H9 (cell line): ENCODE results near the gene SPP1. TPM values are rescaled to one million over a fixed set of nuclear protein-coding genes. Genes with fewer than 3 reads are reported as not detected.

ENCODE experiments used
- DNase-seq: peaks from one replicate; pipeline ENCODE4 v3.0.0-alpha.2; 2017
- H2AFZ ChIP-seq: one replicate; pipeline ENCODE4 v1.6.1; 2013; ENCODE audit warnings: mild to moderate bottlenecking, low read length, control low read depth, moderate library complexity
- H2AK5ac ChIP-seq: 2 replicates; pipeline ENCODE4 v1.6.1; 2013; ENCODE audit warnings: low read length, control low read depth, mixed read lengths; ENCODE audit not compliant: insufficient read length
- H2BK120ac ChIP-seq: one replicate; pipeline ENCODE4 v1.6.1; 2013; ENCODE audit warnings: low read depth, mild to moderate bottlenecking, low read length, control low read depth, inconsistent platforms; ENCODE audit not compliant: poor library complexity, severe bottlenecking
- H2BK12ac ChIP-seq: 2 replicates; pipeline ENCODE4 v1.6.1; 2013; ENCODE audit warnings: low read length, control low read depth, mixed read lengths, low read depth; ENCODE audit not compliant: insufficient read length
- H2BK15ac ChIP-seq: 2 replicates; pipeline ENCODE4 v1.6.1; 2013; ENCODE audit warnings: low read depth, low read length, control low read depth
- H2BK20ac ChIP-seq: one replicate; pipeline ENCODE4 v1.6.1; 2013; ENCODE audit warnings: low read depth, mild to moderate bottlenecking, low read length, control low read depth, inconsistent platforms; ENCODE audit not compliant: poor library complexity, severe bottlenecking
- H2BK5ac ChIP-seq: 2 replicates; pipeline ENCODE4 v1.6.1; 2013; ENCODE audit warnings: low read length, control low read depth, mixed read lengths; ENCODE audit not compliant: insufficient read length
- H3K14ac ChIP-seq: 2 replicates; pipeline ENCODE4 v1.6.1; 2013; ENCODE audit warnings: low read length, control low read depth; ENCODE audit not compliant: insufficient read depth
- H3K18ac ChIP-seq: 2 replicates; pipeline ENCODE4 v1.6.1; 2013; ENCODE audit warnings: low read depth, mild to moderate bottlenecking, mixed read lengths, low read length, control low read depth; ENCODE audit not compliant: insufficient read length
- H3K23ac ChIP-seq: 2 replicates; pipeline ENCODE4 v1.6.1; 2013; ENCODE audit warnings: low read length, control low read depth, mixed read lengths, low read depth; ENCODE audit not compliant: insufficient read length
- H3K23me2 ChIP-seq: 2 replicates; pipeline ENCODE4 v1.6.1; 2013; ENCODE audit warnings: low read depth, mild to moderate bottlenecking, mixed read lengths, low read length, control low read depth; ENCODE audit not compliant: insufficient read length, poor library complexity, severe bottlenecking
- H3K27ac ChIP-seq: 2 replicates; pipeline ENCODE4 v1.5.1; 2013; ENCODE audit warnings: low read length, control low read depth, mixed read lengths, low read depth; ENCODE audit not compliant: insufficient read length
- H3K27me3 ChIP-seq: 2 replicates; pipeline ENCODE4 v1.6.1; 2013; ENCODE audit warnings: low read length, control low read depth, inconsistent platforms; ENCODE audit not compliant: insufficient read depth
- H3K4ac ChIP-seq: 2 replicates; pipeline ENCODE4 v1.6.1; 2013; ENCODE audit warnings: low read depth, mild to moderate bottlenecking, control low read depth, inconsistent platforms, low read length, moderate library complexity
- H3K4me1 ChIP-seq: 2 replicates; pipeline ENCODE4 v1.6.1; 2013; ENCODE audit warnings: low read length, control low read depth, inconsistent platforms; ENCODE audit not compliant: insufficient read depth
- H3K4me2 ChIP-seq: 2 replicates; pipeline ENCODE4 v1.6.1; 2013; ENCODE audit warnings: low read length, control low read depth, mixed read lengths; ENCODE audit not compliant: insufficient read length, insufficient read depth
- H3K56ac ChIP-seq: 2 replicates; pipeline ENCODE4 v1.6.1; 2013; ENCODE audit warnings: low read depth, mild to moderate bottlenecking, mixed read lengths, low read length, control low read depth; ENCODE audit not compliant: insufficient read length
- H3K79me1 ChIP-seq: 2 replicates; pipeline ENCODE4 v1.6.1; 2013; ENCODE audit warnings: low read depth, mild to moderate bottlenecking, moderate library complexity, low read length, control low read depth, inconsistent platforms; ENCODE audit not compliant: insufficient read depth, poor library complexity, severe bottlenecking
- H3K79me2 ChIP-seq: 2 replicates; pipeline ENCODE4 v1.6.1; 2013; ENCODE audit warnings: low read length, control low read depth, inconsistent platforms; ENCODE audit not compliant: insufficient read depth
- H3K9ac ChIP-seq: 2 replicates; pipeline ENCODE4 v1.6.1; 2013; ENCODE audit warnings: low read length, control low read depth, mixed read lengths; ENCODE audit not compliant: insufficient read length; ENCODE audit errors: extremely low read depth
- H3K9me3 ChIP-seq: one replicate; pipeline ENCODE4 v1.6.1; 2013; ENCODE audit warnings: low read depth, low read length, inconsistent platforms; ENCODE audit not compliant: control insufficient read depth
- H3T11ph ChIP-seq: one replicate; pipeline ENCODE4 v1.6.1; 2013; ENCODE audit warnings: mild to moderate bottlenecking, low read length, control low read depth, inconsistent platforms
- H4K20me1 ChIP-seq: one replicate; pipeline ENCODE4 v1.6.1; 2013; ENCODE audit not compliant: control insufficient read depth, insufficient read length, insufficient read depth
- H4K5ac ChIP-seq: 2 replicates; pipeline ENCODE4 v1.6.1; 2013; ENCODE audit warnings: low read depth, mild to moderate bottlenecking, mixed read lengths, low read length, control low read depth; ENCODE audit not compliant: insufficient read length
- H4K8ac ChIP-seq: replicated peaks from 2 replicates; pipeline ENCODE4 v1.6.1; 2013; ENCODE audit warnings: low read length, control low read depth, mixed read lengths, low read depth; ENCODE audit not compliant: insufficient read length
- H4K91ac ChIP-seq: 2 replicates; pipeline ENCODE4 v1.6.1; 2013; ENCODE audit warnings: low read depth, mild to moderate bottlenecking, moderate library complexity, mixed read lengths, low read length, control low read depth; ENCODE audit not compliant: insufficient read length
- H3K27ac Mint-ChIP-seq, 3 experiments: 2 replicates in 2 of 3; 3 replicates in 1 of 3; pipeline ENCODE4 v1.8.0; 2020 to 2021; ENCODE audit warnings: mixed read lengths in 3 of 3, mild to moderate bottlenecking in 1 of 3, moderate library complexity in 1 of 3
- H3K27me3 Mint-ChIP-seq: 2 replicates; pipeline ENCODE4 v1.8.0; 2021; ENCODE audit warnings: low read depth, mild to moderate bottlenecking, moderate library complexity, mixed read lengths
- H3K36me3 Mint-ChIP-seq, 3 experiments: 2 replicates in 2 of 3; 3 replicates in 1 of 3; pipeline ENCODE4 v1.8.0; 2020 to 2021; ENCODE audit warnings: low read depth in 3 of 3, mixed read lengths in 3 of 3; ENCODE audit not compliant: insufficient read depth in 1 of 3
- H3K4me1 Mint-ChIP-seq, 2 experiments: 2 replicates each; pipeline ENCODE4 v1.8.0; 2020; ENCODE audit warnings: mixed read lengths in 2 of 2
- H3K4me3 Mint-ChIP-seq, 2 experiments: 2 replicates in 1 of 2; 3 replicates in 1 of 2; pipeline ENCODE4 v1.8.0; 2020 to 2021; ENCODE audit warnings: mild to moderate bottlenecking in 2 of 2, mixed read lengths in 2 of 2, moderate library complexity in 1 of 2
- H3K9me3 Mint-ChIP-seq, 2 experiments: 2 replicates in 1 of 2; 3 replicates in 1 of 2; pipeline ENCODE4 v1.8.0; 2020; ENCODE audit warnings: mild to moderate bottlenecking in 2 of 2, mixed read lengths in 2 of 2, moderate library complexity in 1 of 2
- CTCF ChIP-seq: fragments of 200-600 bp; sonication (generic); conservative IDR thresholded peaks from 3 replicates; pipeline ENCODE4 v1.8.0; 2021; ENCODE audit warnings: antibody characterized with exemption, mild to moderate bottlenecking
- WGBS: extraction: QIAGEN DNeasy Blood & Tissue Kit; methylation state at CpG from one replicate; pipeline ENCODE4 v1.1.7; 2013; ENCODE audit warnings: missing lambda C conversion rate, low lambda C conversion rate, mixed read lengths; ENCODE audit not compliant: insufficient read length; ENCODE audit errors: extremely low coverage; 5-methylcytosine and 5-hydroxymethylcytosine counted together
- total RNA-seq: library from RNA; stranded (reverse); gene quantifications from 2 replicates; pipeline ENCODE4 v1.2.1, GENCODE V29; 2021

The SPP1 gene
- total RNA-seq, 1 experiment from 2014 or later = 13.2 TPM

- Histone ChIP-seq H3K4me2 (no peak overlapping the region), H3K27ac (no peak overlapping the region), H3T11ph (no peak overlapping the region), H3K56ac (no peak overlapping the region), H4K8ac (no peak overlapping the region), H3K79me1 (no peaks in the 10 kb centered on the region), H3K23ac (no peak overlapping the region), H3K9me3 (no peaks in the 10 kb centered on the region), H3K27me3 (no peaks in the 10 kb centered on the region), H2AK5ac (no peak overlapping the region), H3K14ac (no peak overlapping the region), H3K4ac (no peak overlapping the region), H2BK12ac (no peak overlapping the region), H3K18ac (no peak overlapping the region), H4K91ac (no peak overlapping the region), H2BK5ac (no peak overlapping the region), H3K9ac (no peak overlapping the region), H2BK15ac (no peak overlapping the region), H3K23me2 (no peaks in the 10 kb centered on the region), H2BK20ac (no peak overlapping the region), H2AFZ (no peak overlapping the region), H2BK120ac (no peak overlapping the region), H4K5ac (no peak overlapping the region), H4K20me1 (no peaks in the 10 kb centered on the region), H3K4me1 (no peaks in the 10 kb centered on the region), H3K79me2 (no peaks in the 10 kb centered on the region)
- no CpG with 5 or more reads among the region's 2 CpGs for WGBS
- no peak for DNase-seq
- no peak overlapping the region for H3K4me3 Mint-ChIP-seq
- no peak overlapping the region for H3K27ac Mint-ChIP-seq
- H3K9me3 Mint-ChIP-seq = no peaks in the 10 kb centered on the region
- no peak for TF ChIP-seq CTCF
- peaks cover 0 to 8% (median 2%) of the 10 kb centered on the region in 3 experiments; a peak in 4 of 7 replicates for H3K36me3 Mint-ChIP-seq
- H3K4me1 Mint-ChIP-seq = peaks cover 5 to 8% of the 10 kb centered on the region in 2 experiments
- H3K27me3 Mint-ChIP-seq = no peaks in the 10 kb centered on the region
These were observed 8.5 kb downstream of the SPP1 start for GRCh38 chr4:87983996-87984395.
